ENCODE measurements around the gene TRPM1. TPM values are rescaled to one million over a fixed set of nuclear protein-coding genes. Genes with fewer than 3 reads are reported as not detected.

TRPM1 gene
- total RNA-seq, 1 donor from 2014 or later, result not detected

DNA sequence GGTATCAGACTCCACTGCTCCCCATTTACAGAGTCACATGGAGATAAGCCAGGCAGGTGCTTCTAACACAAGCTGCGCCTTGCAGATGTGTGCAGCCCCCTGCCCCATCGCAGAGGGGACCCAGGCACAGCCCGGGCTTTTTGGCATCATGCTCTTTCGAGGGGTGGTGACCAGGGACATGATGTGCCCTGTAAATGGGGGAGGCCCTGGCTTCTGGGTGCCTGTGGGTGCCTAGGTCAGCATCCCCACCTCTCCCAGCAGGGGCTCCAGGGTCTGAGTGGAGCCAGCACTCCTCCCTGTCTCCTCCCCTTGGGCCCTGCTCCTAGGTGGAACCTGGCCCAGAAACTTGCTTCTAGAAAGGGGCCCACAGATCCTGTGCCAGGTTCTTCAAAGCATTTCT, 15.2 kb downstream of the TRPM1 start:
- H3K9me3 ChIP-seq, result no peaks in the 10 kb centered on the region
- H3K4me3 ChIP-seq, result no peak overlapping the region
- ATAC-seq (no peak), DNase-seq (no peak)
- H3K27ac ChIP-seq, result no peak overlapping the region
- H3K36me3 ChIP-seq, result no peaks in the 10 kb centered on the region
- intact Hi-C loops (cut with DNase I), result no loop called here
- H3K4me1 ChIP-seq, result peaks cover 15% of the 10 kb centered on the region
- H3K27me3 ChIP-seq (ENCODE audit: low read depth), result no peaks in the 10 kb centered on the region
- TF ChIP-seq, protein P1, sequence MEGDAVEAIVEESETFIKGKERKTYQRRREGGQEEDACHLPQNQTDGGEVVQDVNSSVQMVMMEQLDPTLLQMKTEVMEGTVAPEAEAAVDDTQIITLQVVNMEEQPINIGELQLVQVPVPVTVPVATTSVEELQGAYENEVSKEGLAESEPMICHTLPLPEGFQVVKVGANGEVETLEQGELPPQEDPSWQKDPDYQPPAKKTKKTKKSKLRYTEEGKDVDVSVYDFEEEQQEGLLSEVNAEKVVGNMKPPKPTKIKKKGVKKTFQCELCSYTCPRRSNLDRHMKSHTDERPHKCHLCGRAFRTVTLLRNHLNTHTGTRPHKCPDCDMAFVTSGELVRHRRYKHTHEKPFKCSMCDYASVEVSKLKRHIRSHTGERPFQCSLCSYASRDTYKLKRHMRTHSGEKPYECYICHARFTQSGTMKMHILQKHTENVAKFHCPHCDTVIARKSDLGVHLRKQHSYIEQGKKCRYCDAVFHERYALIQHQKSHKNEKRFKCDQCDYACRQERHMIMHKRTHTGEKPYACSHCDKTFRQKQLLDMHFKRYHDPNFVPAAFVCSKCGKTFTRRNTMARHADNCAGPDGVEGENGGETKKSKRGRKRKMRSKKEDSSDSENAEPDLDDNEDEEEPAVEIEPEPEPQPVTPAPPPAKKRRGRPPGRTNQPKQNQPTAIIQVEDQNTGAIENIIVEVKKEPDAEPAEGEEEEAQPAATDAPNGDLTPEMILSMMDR (IDR thresholded peaks at IDR 0.05), result no peak

GRCh38 chr15:31085359-31085758, 16.2 kb downstream of the TRPM1 start:
- H3K27me3 ChIP-seq (ENCODE audit: low read depth), result no peaks in the 10 kb centered on the region
- TF ChIP-seq, protein P1 (IDR thresholded peaks at IDR 0.05), result no peak
- ATAC-seq, result no peak
- intact Hi-C loops (cut with DNase I), result no loop called here
- no peaks in the 10 kb centered on the region for H3K9me3 ChIP-seq
- H3K36me3 ChIP-seq, result no peaks in the 10 kb centered on the region
- no peak overlapping the region for H3K27ac ChIP-seq
- no peak overlapping the region for H3K4me3 ChIP-seq
- peaks cover 16% of the 10 kb centered on the region for H3K4me1 ChIP-seq
- DNase-seq, result no peak

GRCh38 chr15:31084176-31084575, 17.3 kb downstream of the TRPM1 start:
- no peaks in the 10 kb centered on the region for H3K27me3 ChIP-seq (ENCODE audit: low read depth)
- H3K4me1 ChIP-seq, result peaks cover 22% of the 10 kb centered on the region
- DNase-seq (no peak), ATAC-seq (no peak)
- H3K4me3 ChIP-seq, result no peak overlapping the region
- intact Hi-C loops (cut with DNase I), result no loop called here
- TF ChIP-seq, protein P1 (IDR thresholded peaks at IDR 0.05), result no peak
- H3K9me3 ChIP-seq, result no peaks in the 10 kb centered on the region
- H3K36me3 ChIP-seq, result no peaks in the 10 kb centered on the region
- H3K27ac ChIP-seq, result no peak overlapping the region

- Histone ChIP-seq H3K4me3 (no peak overlapping the region), H3K4me1 (peaks cover 22% of the 10 kb centered on the region), H3K27me3 (ENCODE audit: low read depth) (no peaks in the 10 kb centered on the region), H3K9me3 (no peaks in the 10 kb centered on the region), H3K36me3 (no peaks in the 10 kb centered on the region), H3K27ac (no peak overlapping the region)
- TF ChIP-seq, protein P1 (IDR thresholded peaks at IDR 0.05), result no peak
- DNase-seq, result peak; percentile 55
- intact Hi-C loops (cut with DNase I), result no loop called here
- peak in 1 of 2 donors; percentile 16 for ATAC-seq
Observed at GRCh38 chr15:31083370-31083780, 18.1 kb downstream of the TRPM1 start.

GRCh38 chr15:31082771-31083369, 18.7 kb downstream of the TRPM1 start:
- intact Hi-C loops (cut with DNase I), result no loop called here
- no peak for DNase-seq
- no peak overlapping the region for H3K27ac ChIP-seq
- TF ChIP-seq, protein P1 (IDR thresholded peaks at IDR 0.05), result no peak
- no peaks in the 10 kb centered on the region for H3K36me3 ChIP-seq
- no peaks in the 10 kb centered on the region for H3K27me3 ChIP-seq (ENCODE audit: low read depth)
- no peak for ATAC-seq
- peaks cover 22% of the 10 kb centered on the region for H3K4me1 ChIP-seq
- no peak overlapping the region for H3K4me3 ChIP-seq
- no peaks in the 10 kb centered on the region for H3K9me3 ChIP-seq

Data from lower lobe of right lung (tissue), 2 donors.